ENCODE data around the gene CLASP1.
"Not testable (repeated sequence)": the region's sequence is repeated elsewhere in the genome, so short reads cannot be mapped to it uniquely, and the experiment has no call there.

Gene CLASP1

DNA sequence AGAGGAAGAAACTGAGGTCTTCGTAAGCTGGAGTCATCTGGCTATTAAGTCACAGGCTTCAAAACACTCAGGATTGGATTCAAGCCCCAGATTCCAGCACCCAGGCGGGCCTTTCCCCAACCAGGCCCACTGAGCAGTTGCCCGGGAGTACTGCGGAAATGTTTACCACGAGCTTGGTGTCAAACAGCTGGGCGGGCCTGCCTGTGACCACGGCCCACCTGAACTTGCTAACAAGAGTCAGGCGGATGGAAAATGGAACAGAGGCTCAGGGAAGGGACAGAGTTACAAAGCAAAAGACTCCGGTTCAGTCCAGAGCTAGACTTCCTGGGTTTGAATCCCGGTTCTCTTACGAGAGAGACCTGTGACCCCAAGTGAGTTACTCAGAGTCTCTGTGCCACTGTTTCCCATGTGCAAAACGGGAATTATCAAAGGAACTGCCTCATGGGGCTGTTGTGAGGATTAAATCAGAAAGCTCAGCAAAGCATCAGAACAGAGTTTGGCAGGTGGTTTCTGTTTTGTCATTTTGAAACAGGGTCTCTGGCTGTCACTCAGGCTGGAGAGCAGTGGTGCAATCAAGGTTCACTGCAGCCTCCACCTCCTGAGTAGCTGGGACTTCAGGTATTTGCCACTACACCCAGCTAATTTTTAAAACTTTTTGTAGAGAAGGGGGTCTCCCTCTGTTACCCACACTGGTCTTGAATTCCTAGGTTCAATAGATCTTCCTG, 315.3 kb downstream of the CLASP1 start:
- peak overlapping the region in 5 of 11 experiments; percentile 13 to 41 (median 14); a peak in 4 of 22 replicates for H3K4me2 ChIP-seq
- H3K27ac ChIP-seq: no peak overlapping the region
- no peak overlapping the region for H3K9ac ChIP-seq
- TF ChIP-seq Cebpa-rat (IDR thresholded peaks at IDR 0.05): no peak
- peaks cover 0 to 22% (median 11%) of the 10 kb centered on the region in 10 experiments; a peak in 12 of 20 replicates for H3K4me1 ChIP-seq
- H4K20me1 ChIP-seq: peaks cover 0 to 15% (median 0%) of the 10 kb centered on the region in 11 experiments; a peak in 6 of 22 replicates
- H3K27me3 ChIP-seq: no peaks in the 10 kb centered on the region
- H3K4me3 ChIP-seq: no peak overlapping the region
- H3K36me3 ChIP-seq: peaks cover 12 to 26% (median 16%) of the 10 kb centered on the region in 11 experiments
- H3K9me3 ChIP-seq (replicated peaks in 1 of 11): no peaks in the 10 kb centered on the region

GRCh38 chr2:121333231-121333630, 316.0 kb downstream of the CLASP1 start:
- no peaks in the 10 kb centered on the region for H3K27me3 ChIP-seq
- H3K27ac ChIP-seq: no peak overlapping the region
- peaks cover 0 to 22% (median 11%) of the 10 kb centered on the region in 10 experiments; a peak in 12 of 20 replicates for H3K4me1 ChIP-seq
- H4K20me1 ChIP-seq: peaks cover 0 to 15% (median 0%) of the 10 kb centered on the region in 11 experiments; a peak in 6 of 22 replicates
- peaks cover 4 to 19% (median 9%) of the 10 kb centered on the region in 11 experiments; a peak in 21 of 22 replicates for H3K36me3 ChIP-seq
- no peak overlapping the region for H3K4me3 ChIP-seq
- no peaks in the 10 kb centered on the region for H3K9me3 ChIP-seq (replicated peaks in 1 of 11)
- no peak overlapping the region for H3K9ac ChIP-seq
- TF ChIP-seq Cebpa-rat (IDR thresholded peaks at IDR 0.05): no peak
- no peak overlapping the region for H3K4me2 ChIP-seq

- H3K9ac ChIP-seq; H3K9me3 ChIP-seq (replicated peaks in 1 of 11); H3K36me3 ChIP-seq; H3K4me3 ChIP-seq; H3K4me2 ChIP-seq; H3K27ac ChIP-seq; H3K27me3 ChIP-seq: not testable (repeated sequence)
- Histone ChIP-seq H3K4me1 (peaks cover 0 to 20% (median 11%) of the 10 kb centered on the region in 10 experiments; a peak in 12 of 20 replicates), H4K20me1 (peaks cover 0 to 15% (median 0%) of the 10 kb centered on the region in 11 experiments; a peak in 5 of 22 replicates)
Observed at GRCh38 chr2:121331324-121331723, 317.9 kb downstream of the CLASP1 start.

- Histone ChIP-seq H4K20me1 (peaks cover 0 to 15% (median 0%) of the 10 kb centered on the region in 11 experiments; a peak in 5 of 22 replicates), H3K4me1 (peaks cover 0 to 17% (median 9%) of the 10 kb centered on the region in 10 experiments; a peak in 11 of 20 replicates), H3K27me3 (no peaks in the 10 kb centered on the region), H3K9me3 (replicated peaks in 1 of 11) (no peaks in the 10 kb centered on the region), H3K36me3 (no peaks in the 10 kb centered on the region), H3K9ac (no peak overlapping the region), H3K27ac (no peak overlapping the region), H3K4me2 (no peak overlapping the region), H3K4me3 (no peak overlapping the region)
- TF ChIP-seq Cebpa-rat (IDR thresholded peaks at IDR 0.05): no peak
Observed at GRCh38 chr2:121330921-121331320, 318.3 kb downstream of the CLASP1 start.

DNA sequence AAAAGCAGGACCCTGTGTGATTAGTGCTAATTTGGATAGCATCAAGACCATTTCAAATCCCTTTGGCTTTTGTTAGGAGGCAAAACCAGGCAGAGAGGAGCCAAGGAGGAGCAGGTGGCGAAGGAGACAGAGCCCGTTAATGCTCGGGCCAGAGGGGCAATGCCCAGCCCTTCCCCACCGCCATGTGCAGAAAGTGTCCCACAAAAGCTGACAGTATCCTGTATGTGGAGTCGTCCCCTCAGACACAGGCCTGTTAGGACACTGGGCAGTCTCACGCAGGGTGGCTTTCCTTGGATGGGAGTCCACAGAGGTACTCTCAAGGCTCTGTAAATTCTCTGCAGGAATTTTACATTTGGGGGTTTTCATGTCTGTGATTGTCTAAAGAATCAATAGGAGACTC, 319.5 kb downstream of the CLASP1 start:
- no peak overlapping the region for H3K27ac ChIP-seq
- TF ChIP-seq Cebpa-rat (IDR thresholded peaks at IDR 0.05): no peak
- H3K9ac ChIP-seq: no peak overlapping the region
- no peaks in the 10 kb centered on the region for H3K9me3 ChIP-seq (replicated peaks in 1 of 11)
- no peak overlapping the region for H3K4me3 ChIP-seq
- H3K27me3 ChIP-seq: no peaks in the 10 kb centered on the region
- H3K4me2 ChIP-seq: no peak overlapping the region
- H3K4me1 ChIP-seq: peaks cover 0 to 12% (median 8%) of the 10 kb centered on the region in 10 experiments; a peak in 9 of 20 replicates
- H3K36me3 ChIP-seq: no peaks in the 10 kb centered on the region
- H4K20me1 ChIP-seq: peaks cover 0 to 11% (median 0%) of the 10 kb centered on the region in 11 experiments; a peak in 2 of 22 replicates

DNA sequence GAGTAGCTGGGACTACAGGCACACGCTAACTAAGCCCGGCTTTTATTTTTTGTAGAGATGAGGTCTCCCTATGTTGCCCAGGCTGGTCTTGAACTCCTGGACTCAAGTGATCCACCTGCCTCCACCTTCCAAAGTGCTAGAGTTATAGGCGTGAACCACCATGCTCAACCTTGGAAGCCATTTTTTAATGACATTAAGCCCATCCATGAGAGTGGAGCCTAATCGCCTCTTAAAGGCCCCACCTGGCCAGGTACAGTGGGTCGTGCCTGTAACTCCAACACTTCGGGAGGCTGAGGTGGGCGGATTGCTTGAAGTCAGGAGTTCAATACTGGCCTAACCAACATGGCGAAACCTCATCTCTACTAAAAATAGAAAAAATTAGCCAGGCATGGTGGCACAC, 322.6 kb downstream of the CLASP1 start:
- TF ChIP-seq Cebpa-rat (IDR thresholded peaks at IDR 0.05): no peak
- Histone ChIP-seq H3K36me3 (no peaks in the 10 kb centered on the region), H3K9me3 (replicated peaks in 1 of 11) (no peaks in the 10 kb centered on the region)

DNA sequence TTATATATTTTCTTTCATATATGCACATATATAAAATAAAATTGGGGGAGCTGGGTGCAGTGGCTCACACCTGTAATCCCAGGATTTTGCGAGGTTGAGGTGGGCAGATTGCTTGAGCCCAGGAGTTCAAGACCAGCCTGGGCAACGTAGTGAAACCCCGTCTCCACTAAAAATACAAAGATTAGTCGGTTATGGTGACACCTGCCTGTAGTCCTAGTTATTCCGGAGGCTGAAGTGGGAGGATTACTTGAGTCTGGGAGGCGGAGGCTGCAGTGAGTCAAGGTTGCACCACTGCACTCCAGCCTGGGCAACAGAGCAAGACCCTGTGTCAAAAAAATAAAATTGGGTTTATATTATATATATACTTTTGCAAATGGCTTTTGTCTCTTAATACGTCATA, 324.7 kb downstream of the CLASP1 start:
- no peak for TF ChIP-seq Cebpa-rat (IDR thresholded peaks at IDR 0.05)
- no peak overlapping the region for H3K27ac ChIP-seq
- H3K4me2 ChIP-seq: no peak overlapping the region
- no peaks in the 10 kb centered on the region for H4K20me1 ChIP-seq
- no peaks in the 10 kb centered on the region for H3K9me3 ChIP-seq (replicated peaks in 1 of 11)
- H3K36me3 ChIP-seq: no peaks in the 10 kb centered on the region
- no peaks in the 10 kb centered on the region for H3K4me1 ChIP-seq
- H3K9ac ChIP-seq: no peak overlapping the region
- no peak overlapping the region for H3K4me3 ChIP-seq
- no peaks in the 10 kb centered on the region for H3K27me3 ChIP-seq

More for the DNA sequence above, 322.6 kb downstream of the CLASP1 start:
- Histone ChIP-seq H3K4me1 (no peaks in the 10 kb centered on the region), H3K9ac (no peak overlapping the region), H3K4me2 (no peak overlapping the region), H4K20me1 (no peaks in the 10 kb centered on the region), H3K4me3 (no peak overlapping the region), H3K27me3 (no peaks in the 10 kb centered on the region), H3K27ac (no peak overlapping the region)

DNA sequence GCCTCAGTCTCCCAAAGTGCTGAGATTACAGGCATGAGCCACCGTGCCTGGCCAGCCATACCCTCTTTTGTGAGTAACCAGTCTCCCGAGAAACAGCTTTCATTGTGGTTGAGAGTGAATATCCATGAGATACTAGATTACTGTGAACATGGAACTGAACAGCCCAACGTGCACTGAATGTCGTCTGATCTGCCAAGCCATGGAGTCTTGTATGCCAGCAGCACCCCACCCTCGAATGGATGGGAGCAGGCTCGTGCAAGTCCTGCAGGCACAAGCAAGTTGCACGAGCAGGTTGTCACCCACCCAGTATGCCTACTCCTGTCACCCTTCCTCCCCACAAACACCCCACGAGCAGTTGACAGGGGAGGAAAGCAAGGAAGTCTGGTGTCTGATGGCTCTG, 327.8 kb downstream of the CLASP1 start:
- H3K4me1 ChIP-seq: no peaks in the 10 kb centered on the region
- H3K27me3 ChIP-seq: no peaks in the 10 kb centered on the region
- no peak for TF ChIP-seq Cebpa-rat (IDR thresholded peaks at IDR 0.05)
- no peaks in the 10 kb centered on the region for H4K20me1 ChIP-seq
- H3K36me3 ChIP-seq: no peaks in the 10 kb centered on the region
- no peak overlapping the region for H3K4me3 ChIP-seq
- H3K9me3 ChIP-seq (replicated peaks in 1 of 11): no peaks in the 10 kb centered on the region
- no peak overlapping the region for H3K9ac ChIP-seq
- no peak overlapping the region for H3K4me2 ChIP-seq
- no peak overlapping the region for H3K27ac ChIP-seq

DNA sequence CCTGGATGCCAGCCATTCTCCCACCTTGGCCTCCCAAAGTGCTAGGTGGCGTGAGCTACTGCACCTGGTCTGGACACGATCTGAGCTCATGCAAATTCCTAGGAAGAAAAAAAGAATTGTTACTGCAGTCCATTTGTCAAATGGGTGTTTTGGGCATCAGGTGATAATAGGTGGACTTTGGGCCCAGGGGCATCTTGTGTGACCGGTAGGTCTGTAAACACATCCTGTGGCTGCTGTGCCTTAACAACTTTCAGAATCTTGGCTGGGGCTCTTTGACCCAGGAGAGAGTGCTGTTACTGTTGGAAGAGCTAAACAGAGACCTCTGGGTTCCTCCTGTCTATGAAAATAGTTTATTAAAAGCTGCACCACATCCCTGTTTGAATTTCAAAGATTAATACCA, 329.3 kb downstream of the CLASP1 start:
- Histone ChIP-seq H3K9me3 (replicated peaks in 1 of 11) (no peaks in the 10 kb centered on the region), H3K27me3 (no peaks in the 10 kb centered on the region), H3K4me3 (no peak overlapping the region), H3K9ac (no peak overlapping the region), H3K4me1 (no peaks in the 10 kb centered on the region), H3K36me3 (no peaks in the 10 kb centered on the region), H4K20me1 (no peaks in the 10 kb centered on the region), H3K4me2 (no peak overlapping the region), H3K27ac (no peak overlapping the region)
- TF ChIP-seq Cebpa-rat (IDR thresholded peaks at IDR 0.05): no peak

- no peaks in the 10 kb centered on the region for H3K27me3 ChIP-seq
- H3K9me3 ChIP-seq (replicated peaks in 1 of 11): no peaks in the 10 kb centered on the region
- no peak overlapping the region for H3K4me3 ChIP-seq
- no peak overlapping the region for H3K4me2 ChIP-seq
- no peak for TF ChIP-seq Cebpa-rat (IDR thresholded peaks at IDR 0.05)
- no peak overlapping the region for H3K27ac ChIP-seq
- no peaks in the 10 kb centered on the region for H4K20me1 ChIP-seq
- no peaks in the 10 kb centered on the region for H3K36me3 ChIP-seq
- H3K9ac ChIP-seq: no peak overlapping the region
- H3K4me1 ChIP-seq: no peaks in the 10 kb centered on the region
Observed at GRCh38 chr2:121316986-121317385, 332.3 kb downstream of the CLASP1 start.

GRCh38 chr2:121313701-121314100, 335.6 kb downstream of the CLASP1 start:
- H3K9me3 ChIP-seq (replicated peaks in 1 of 11); H3K4me1 ChIP-seq; H3K4me3 ChIP-seq; H3K4me2 ChIP-seq; H3K9ac ChIP-seq; H3K27ac ChIP-seq; H4K20me1 ChIP-seq; H3K36me3 ChIP-seq; H3K27me3 ChIP-seq: not testable (repeated sequence)

Data from BLaER1 treated with 17β-estradiol and CSF1 and Interleukin-3, amounts not matched to agents 10 nM and 100 nM (cell line).